Stimulated activated CD8-positive, alpha-beta memory T cell treated with anti-CD3 and anti-CD28 coated beads, Interleukin-12 subunit alpha, Interleukin-12 subunit beta, amount 100 ng/mL, for 24 hours (primary cell): ENCODE results near the gene CIC.

ENCODE experiments used
- DNase-seq: peaks from one replicate; pipeline ENCODE4 v3.0.0-alpha.2; 2020; ENCODE audit errors: extremely low read depth

Gene CIC

GRCh38 chr19:42277821-42278451 lies 8.9 kb downstream of the CIC start:
- no peak for DNase-seq

GRCh38 chr19:42278452-42279154 lies 9.6 kb downstream of the CIC start:
- no peak for DNase-seq

- DNase-seq: no peak
Measured at GRCh38 chr19:42279155-42279901, 10.3 kb downstream of the CIC start.

- DNase-seq: peak; percentile 70
Measured at GRCh38 chr19:42279902-42280814, 11.1 kb downstream of the CIC start.

- no peak for DNase-seq
Measured at GRCh38 chr19:42280815-42281145, 11.7 kb downstream of the CIC start.

- DNase-seq: no peak
Measured at GRCh38 chr19:42281146-42281826, 12.2 kb downstream of the CIC start.

GRCh38 chr19:42281827-42282762 lies 13.0 kb downstream of the CIC start:
- DNase-seq: no peak

GRCh38 chr19:42282819-42283187 lies 13.8 kb downstream of the CIC start:
- no peak for DNase-seq

- DNase-seq: peak; percentile 96
Measured at GRCh38 chr19:42283188-42284065, 14.4 kb downstream of the CIC start.

GRCh38 chr19:42284066-42284501 lies 15.0 kb downstream of the CIC start:
- DNase-seq: peak; percentile 56

GRCh38 chr19:42284591-42285341 lies 15.7 kb downstream of the CIC start:
- no peak for DNase-seq

GRCh38 chr19:42285541-42285941 lies 16.5 kb downstream of the CIC start:
- no peak for DNase-seq

GRCh38 chr19:42285988-42286348 lies 16.9 kb downstream of the CIC start:
- DNase-seq: no peak

- no peak for DNase-seq
Measured at GRCh38 chr19:42286349-42287016, 17.4 kb downstream of the CIC start.

- DNase-seq: no peak
Measured at GRCh38 chr19:42287017-42287826, 18.2 kb downstream of the CIC start.

GRCh38 chr19:42287827-42288107 lies 18.7 kb downstream of the CIC start:
- no peak for DNase-seq

GRCh38 chr19:42288387-42288786 lies 19.3 kb downstream of the CIC start:
- no peak for DNase-seq
